HCT116 (cell line): ENCODE results near the gene LHFPL6. TPM values are rescaled to one million over a fixed set of nuclear protein-coding genes. Genes with fewer than 3 reads are reported as not detected.
A peak's percentile ranks its signal among the peaks of the same experiment; 100 is the strongest.

ENCODE experiments used
- ATAC-seq: fragments of 200-7000 bp; cut with Tn5 transposase; 2 replicates; pipeline ENCODE4 v1.9.1; 2020; ENCODE audit warnings: mild to moderate bottlenecking, moderate library complexity
- BruUV-seq: library from RNA; stranded (reverse); fragments of 400-500 nt; replicated peaks from 2 replicates; lab custom pipeline; 2021; lab: Mats Ljungman, UMichigan
- CTCF ChIA-PET: fragments of 300-600 bp; sonication (Branson Sonifier 250); formaldehyde crosslinking; loops from one replicate; lab custom pipeline; 2021; ENCODE audit warnings: antibody characterized with exemption; lab: Charles Lee
- POLR2A ChIA-PET: fragments of 300-600, 350-600 bp; sonication (Branson Sonifier 250); formaldehyde crosslinking; loops from one replicate; lab custom pipeline; 2021; ENCODE audit warnings: antibody characterized with exemption; lab: Charles Lee
- RAD21 ChIA-PET, 2 experiments: fragments of 300-600 bp; sonication (Branson Sonifier 250); formaldehyde crosslinking; loops; one replicate each; lab custom pipeline; 2023; ENCODE audit warnings: low total read pairs in 2 of 2; ENCODE audit not compliant: uncharacterized antibody in 2 of 2, unreplicated experiment in 2 of 2, low non-redundant PET in 1 of 2; lab: Charles Lee
- DNase-seq: peaks from one replicate; pipeline ENCODE4 v3.0.0-alpha.2; 2010; ENCODE audit warnings: low read depth, low spot score
- H2AFZ ChIP-seq: fragments of 200-600 bp; shearing (Covaris generic), sonication (generic); 2 replicates; pipeline ENCODE4 v1.6.1; 2017; ENCODE audit warnings: low read depth, mixed run types, mixed read lengths, antibody characterized with exemption, low read length; ENCODE audit not compliant: poor library complexity, severe bottlenecking
- H3K27ac ChIP-seq: 2 replicates; pipeline ENCODE4 v1.5.1; 2012; ENCODE audit warnings: low read depth, low read length
- H3K27me3 ChIP-seq: fragments of 200-600 bp; sonication (generic); 2 replicates; pipeline ENCODE4 v1.6.1; 2016; ENCODE audit warnings: mixed run types, low read length, mixed read lengths; ENCODE audit not compliant: insufficient read depth
- H3K36me3 ChIP-seq, 2 experiments: fragments of 200-500 bp in 1 of 2; fragments of 200-600 bp in 1 of 2; sonication (Bioruptor generic) in 1 of 2; sonication (generic) in 1 of 2; 2 replicates each; pipeline versions ENCODE4 v1.5.1 to v1.6.1; 2014 to 2016; ENCODE audit warnings: low read length in 2 of 2, inconsistent platforms in 1 of 2, mixed read lengths in 1 of 2, mixed run types in 1 of 2; ENCODE audit not compliant: insufficient read depth in 2 of 2, control insufficient read depth in 1 of 2
- H3K4me1 ChIP-seq, 2 experiments: fragments of 200-600 bp in 1 of 2; sonication (generic) in 1 of 2; 2 replicates each; pipeline versions ENCODE4 v1.5.1 to v1.6.1; 2012 to 2017; ENCODE audit warnings: low read length in 2 of 2, inconsistent platforms in 1 of 2, mild to moderate bottlenecking in 1 of 2, mixed read lengths in 1 of 2, mixed run types in 1 of 2, moderate library complexity in 1 of 2; ENCODE audit not compliant: insufficient read depth in 2 of 2, control insufficient read depth in 1 of 2
- H3K4me2 ChIP-seq: fragments of 200-600 bp; sonication (generic); 2 replicates; pipeline ENCODE4 v1.6.1; 2017; ENCODE audit warnings: mixed run types, low read length, mixed read lengths
- H3K4me3 ChIP-seq, 2 experiments: fragments of 200-600 bp in 1 of 2; sonication (generic) in 1 of 2; replicated peaks in 1 of 2; 2 replicates each; pipeline ENCODE4 v1.5.1; 2011 to 2016; ENCODE audit warnings: low read length in 2 of 2, control low read depth in 1 of 2, low read depth in 1 of 2, mild to moderate bottlenecking in 1 of 2, mixed read lengths in 1 of 2, mixed run types in 1 of 2
- H3K79me2 ChIP-seq: fragments of 200-600 bp; sonication (generic); 2 replicates; pipeline ENCODE4 v1.6.1; 2017; ENCODE audit warnings: mild to moderate bottlenecking, mixed run types, low read length, moderate library complexity, mixed read lengths; ENCODE audit not compliant: insufficient read depth
- H3K9ac ChIP-seq: fragments of 200-600 bp; sonication (generic); 2 replicates; pipeline ENCODE4 v1.6.1; 2016; ENCODE audit warnings: low read length, mixed read lengths
- H3K9me2 ChIP-seq: fragments of 200-600 bp; sonication (generic), shearing (Covaris generic); 2 replicates; pipeline ENCODE4 v1.6.1; 2017; ENCODE audit warnings: mixed run types, mild to moderate bottlenecking, moderate library complexity; ENCODE audit not compliant: insufficient read depth
- H3K9me3 ChIP-seq, 2 experiments: fragments of 200-500 bp in 1 of 2; fragments of 200-600 bp in 1 of 2; sonication (Bioruptor generic) in 1 of 2; sonication (generic) in 1 of 2; 2 replicates each; pipeline ENCODE4 v1.6.1; 2014 to 2017; ENCODE audit warnings: low read length in 2 of 2, mixed read lengths in 2 of 2, inconsistent platforms in 1 of 2, low read depth in 1 of 2, mild to moderate bottlenecking in 1 of 2, mixed run types in 1 of 2, moderate library complexity in 1 of 2; ENCODE audit not compliant: control insufficient read depth in 1 of 2, insufficient read depth in 1 of 2
- H4K20me1 ChIP-seq: fragments of 200-600 bp; sonication (generic), shearing (Covaris generic); 2 replicates; pipeline ENCODE4 v1.6.1; 2017; ENCODE audit warnings: mixed run types, mild to moderate bottlenecking, moderate library complexity; ENCODE audit not compliant: insufficient read depth
- EGR1 ChIP-seq: IDR thresholded peaks from 2 replicates; pipeline ENCODE4 v1.6.1; 2012; ENCODE audit warnings: low read depth
- FOSL1 ChIP-seq: IDR thresholded peaks from 2 replicates; pipeline ENCODE4 v1.6.1; 2012; ENCODE audit warnings: low read depth
- RAD21 ChIP-seq: IDR thresholded peaks from 2 replicates; pipeline ENCODE4 v1.6.1; 2012; ENCODE audit warnings: low read depth, mild to moderate bottlenecking
- ZFX ChIP-seq: fragments of 450-650 bp; IDR thresholded peaks from 2 replicates; pipeline ENCODE4 v1.6.1; 2017
- intact Hi-C: fragments of 100-400 bp; cut with micrococcal nuclease; formaldehyde crosslinking; loops from 2 replicates; pipeline ENCODE4 v1.10.0; 2022
- total RNA-seq: library from RNA; stranded (reverse); gene quantifications from one replicate; pipeline ENCODE4 v1.2.1, GENCODE V29; 2021; ENCODE audit not compliant: unreplicated experiment
- TF ChIP-seq, protein P1 (sequence below), 3 experiments: fragments of 200-600 bp in 1 of 3; sonication (generic) in 1 of 3; IDR thresholded peaks in 2 of 3; conservative IDR thresholded peaks in 1 of 3; 2 replicates each; pipeline ENCODE4 v1.5.1; 2012 to 2017; ENCODE audit warnings: low read depth in 2 of 3, low read length in 2 of 3, antibody characterized with exemption in 1 of 3, borderline replicate concordance in 1 of 3, control low read depth in 1 of 3, mild to moderate bottlenecking in 1 of 3, mixed read lengths in 1 of 3, mixed run types in 1 of 3, moderate library complexity in 1 of 3; ENCODE audit not compliant: insufficient read depth in 1 of 3

The LHFPL6 gene
- total RNA-seq, 1 experiment from 2014 or later = 0.22 TPM

DNA sequence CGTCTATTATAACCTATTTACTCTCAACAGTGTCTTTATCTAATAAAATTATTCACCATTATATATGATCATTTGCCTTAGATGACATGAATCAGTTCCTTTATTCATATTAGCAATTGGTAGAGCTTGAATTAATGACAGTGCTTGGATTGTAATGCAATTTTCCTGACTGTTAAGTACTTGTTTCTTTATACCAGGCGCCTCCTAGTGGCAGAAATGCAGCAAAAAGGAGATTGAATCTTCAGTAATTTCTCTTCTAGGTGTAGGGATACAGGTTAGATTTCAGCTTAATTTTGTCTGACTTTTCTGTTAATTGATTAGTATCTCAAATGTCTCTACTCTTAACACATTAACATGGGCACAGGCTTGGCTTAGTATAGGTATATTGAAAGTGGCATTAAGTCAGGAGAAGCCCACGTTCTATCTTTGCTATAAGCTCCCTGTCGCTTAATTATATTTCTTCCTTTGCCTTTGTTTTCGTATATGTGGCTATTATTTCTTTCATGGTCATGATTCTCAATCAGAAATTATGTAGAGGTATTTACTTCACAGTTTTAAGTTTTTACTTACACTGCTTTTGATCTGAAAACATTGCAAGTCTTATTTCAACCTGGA, 9.1 kb upstream of the LHFPL6 start:
- CTCF ChIA-PET = interaction anchor here (0.5 to 2.6 kb wide), 28 partner anchors 9 to 1165 kb away, joined by 3 to 25 read pairs (median 4); partner anchors contain the start of gene LHFPL6
- no peak overlapping the region for H3K4me3 ChIP-seq
- H3K4me2 ChIP-seq = no peak overlapping the region
- BruUV-seq = no TSS peak
- no peaks in the 10 kb centered on the region for H3K36me3 ChIP-seq
- H3K27me3 ChIP-seq = no peaks in the 10 kb centered on the region; the same call in 1 of the 2 replicates
- H4K20me1 ChIP-seq = no peaks in the 10 kb centered on the region
- TF ChIP-seq, protein P1, sequence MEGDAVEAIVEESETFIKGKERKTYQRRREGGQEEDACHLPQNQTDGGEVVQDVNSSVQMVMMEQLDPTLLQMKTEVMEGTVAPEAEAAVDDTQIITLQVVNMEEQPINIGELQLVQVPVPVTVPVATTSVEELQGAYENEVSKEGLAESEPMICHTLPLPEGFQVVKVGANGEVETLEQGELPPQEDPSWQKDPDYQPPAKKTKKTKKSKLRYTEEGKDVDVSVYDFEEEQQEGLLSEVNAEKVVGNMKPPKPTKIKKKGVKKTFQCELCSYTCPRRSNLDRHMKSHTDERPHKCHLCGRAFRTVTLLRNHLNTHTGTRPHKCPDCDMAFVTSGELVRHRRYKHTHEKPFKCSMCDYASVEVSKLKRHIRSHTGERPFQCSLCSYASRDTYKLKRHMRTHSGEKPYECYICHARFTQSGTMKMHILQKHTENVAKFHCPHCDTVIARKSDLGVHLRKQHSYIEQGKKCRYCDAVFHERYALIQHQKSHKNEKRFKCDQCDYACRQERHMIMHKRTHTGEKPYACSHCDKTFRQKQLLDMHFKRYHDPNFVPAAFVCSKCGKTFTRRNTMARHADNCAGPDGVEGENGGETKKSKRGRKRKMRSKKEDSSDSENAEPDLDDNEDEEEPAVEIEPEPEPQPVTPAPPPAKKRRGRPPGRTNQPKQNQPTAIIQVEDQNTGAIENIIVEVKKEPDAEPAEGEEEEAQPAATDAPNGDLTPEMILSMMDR (IDR thresholded peaks at IDR 0.05 in 2 of 3, conservative IDR thresholded peaks at IDR 0.05 in 1 of 3; ENCODE audit: borderline replicate concordance in 1 of 3, insufficient read depth in 1 of 3, low read depth in 2 of 3, low read length in 2 of 3) = peak; percentile 44 to 92 (median 59); a peak in 5 of 6 replicates
- TF ChIP-seq RAD21 (peak; percentile 58), EGR1 (no peak), FOSL1 (no peak)
- no peak overlapping the region for H3K9ac ChIP-seq
- RAD21 ChIA-PET = no interaction called here
- intact Hi-C loops = loop anchor here (5.0 kb wide), 1 partner anchor 195 kb away; no protein-coding TSS in a partner anchor
- DNase-seq (peak; percentile 46), ATAC-seq (peak; percentile 59)
- H3K9me3 ChIP-seq = no peaks in the 10 kb centered on the region
- POLR2A ChIA-PET = no interaction called here
- peak overlapping the region; percentile 43 for H2AFZ ChIP-seq
- no peaks in the 10 kb centered on the region for H3K79me2 ChIP-seq
- no peak overlapping the region for H3K27ac ChIP-seq
- H3K4me1 ChIP-seq = no peaks in the 10 kb centered on the region
- H3K9me2 ChIP-seq = no peaks in the 10 kb centered on the region

DNA sequence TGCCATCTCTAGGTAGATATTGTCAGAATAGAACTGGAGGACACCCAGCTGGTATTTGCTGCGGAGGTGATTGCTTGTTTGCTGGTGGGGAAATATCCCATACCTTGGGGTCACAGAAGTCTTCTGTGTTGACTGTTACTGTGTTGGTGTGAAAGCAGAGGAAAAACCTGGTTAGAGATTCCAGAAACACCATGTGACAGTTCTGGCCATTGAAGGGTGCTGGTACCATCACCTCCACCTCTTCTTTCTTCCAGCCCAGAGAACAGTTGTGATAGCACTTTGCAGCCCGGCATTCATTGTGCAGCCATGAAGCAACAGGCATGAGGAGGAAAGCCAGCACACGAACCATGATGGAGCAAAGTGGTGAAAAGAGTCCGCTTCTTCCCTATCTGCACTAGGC, 4.9 kb upstream of the LHFPL6 start:
- BruUV-seq = no TSS peak
- no peak overlapping the region for H3K4me2 ChIP-seq
- H3K27me3 ChIP-seq = peaks cover 3% of the 10 kb centered on the region; the same call in 1 of the 2 replicates
- TF ChIP-seq EGR1 (no peak), ZFX (0 out of 2 replicates have a peak, but pooled peaks have one; percentile 13)
- no peak for DNase-seq
- H3K36me3 ChIP-seq = no peaks in the 10 kb centered on the region
- H3K4me3 ChIP-seq = no peak overlapping the region
- H3K9ac ChIP-seq = no peak overlapping the region
- ChIA-PET RAD21 (no interaction called here), POLR2A (no interaction called here), CTCF (no interaction called here)
- H3K9me2 ChIP-seq = no peaks in the 10 kb centered on the region
- H3K9me3 ChIP-seq = no peaks in the 10 kb centered on the region
- ATAC-seq = no peak
- H3K79me2 ChIP-seq = no peaks in the 10 kb centered on the region
- H3K4me1 ChIP-seq = no peaks in the 10 kb centered on the region
- no peaks in the 10 kb centered on the region for H4K20me1 ChIP-seq
- intact Hi-C loops = no loop called here
- H2AFZ ChIP-seq = no peak overlapping the region
- no peak overlapping the region for H3K27ac ChIP-seq
